ENCODE data around the gene TMC1.

DNA sequence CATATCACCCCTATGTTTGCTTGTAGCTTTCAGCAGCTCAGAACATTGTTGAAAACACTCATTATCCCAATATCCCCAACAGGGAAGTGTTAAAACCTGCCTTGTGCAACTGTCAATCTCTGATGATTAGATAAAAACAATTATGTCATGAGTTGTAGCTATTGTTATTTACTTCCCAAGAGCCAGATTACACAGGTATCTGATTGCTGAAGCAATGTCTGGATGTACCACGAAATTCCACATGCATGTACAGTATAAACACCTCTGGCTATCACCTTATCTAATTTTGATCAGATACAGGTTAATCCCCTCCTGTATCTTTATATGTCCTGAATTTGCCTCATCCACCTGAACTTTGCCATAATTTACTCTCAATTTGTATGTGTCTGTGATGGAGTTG is 38.7 kb downstream of the TMC1 start:
- TF ChIP-seq, protein P1, sequence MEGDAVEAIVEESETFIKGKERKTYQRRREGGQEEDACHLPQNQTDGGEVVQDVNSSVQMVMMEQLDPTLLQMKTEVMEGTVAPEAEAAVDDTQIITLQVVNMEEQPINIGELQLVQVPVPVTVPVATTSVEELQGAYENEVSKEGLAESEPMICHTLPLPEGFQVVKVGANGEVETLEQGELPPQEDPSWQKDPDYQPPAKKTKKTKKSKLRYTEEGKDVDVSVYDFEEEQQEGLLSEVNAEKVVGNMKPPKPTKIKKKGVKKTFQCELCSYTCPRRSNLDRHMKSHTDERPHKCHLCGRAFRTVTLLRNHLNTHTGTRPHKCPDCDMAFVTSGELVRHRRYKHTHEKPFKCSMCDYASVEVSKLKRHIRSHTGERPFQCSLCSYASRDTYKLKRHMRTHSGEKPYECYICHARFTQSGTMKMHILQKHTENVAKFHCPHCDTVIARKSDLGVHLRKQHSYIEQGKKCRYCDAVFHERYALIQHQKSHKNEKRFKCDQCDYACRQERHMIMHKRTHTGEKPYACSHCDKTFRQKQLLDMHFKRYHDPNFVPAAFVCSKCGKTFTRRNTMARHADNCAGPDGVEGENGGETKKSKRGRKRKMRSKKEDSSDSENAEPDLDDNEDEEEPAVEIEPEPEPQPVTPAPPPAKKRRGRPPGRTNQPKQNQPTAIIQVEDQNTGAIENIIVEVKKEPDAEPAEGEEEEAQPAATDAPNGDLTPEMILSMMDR (IDR thresholded peaks at IDR 0.05) = no peak
- no peak for TF ChIP-seq EP300 (IDR thresholded peaks at IDR 0.05; ENCODE audit: low read depth)
- no peak for TF ChIP-seq POLR2AphosphoS5 (IDR thresholded peaks at IDR 0.05)

All from transverse colon (tissue), 4 donors.